GM12878 (cell line): ENCODE results near the gene CENATAC. TPM values are rescaled to one million over a fixed set of nuclear protein-coding genes. Genes with fewer than 3 reads are reported as not detected.

Source experiments
- ATAC-seq: fragments of 200-7000 bp; cut with Tn5 transposase; 3 replicates; pipeline ENCODE4 v1.9.1; 2020; ENCODE audit warnings: mild to moderate bottlenecking, moderate library complexity
- BruUV-seq: library from RNA; stranded (reverse); fragments of 400-500 nt; replicated peaks from 2 replicates; lab custom pipeline; 2021; lab: Mats Ljungman, UMichigan
- CTCF ChIA-PET: fragments of 300-600 bp; sonication (Branson Sonifier 250); formaldehyde crosslinking; extraction: SDS; loops from one replicate; lab custom pipeline; 2021; ENCODE audit warnings: inconsistent platforms; lab: Yijun Ruan, JAX
- POLR2A ChIA-PET: fragments of 350-600 bp; formaldehyde crosslinking; extraction: SDS; loops from one replicate; lab custom pipeline; 2021; ENCODE audit warnings: inconsistent platforms; lab: Charles Lee
- RAD21 ChIA-PET: fragments of 300-600 bp; sonication (Branson Sonifier 250); formaldehyde crosslinking; loops from one replicate; lab custom pipeline; 2023; ENCODE audit warnings: antibody characterized with exemption; ENCODE audit not compliant: unreplicated experiment; lab: Charles Lee
- SMC1A ChIA-PET: fragments of 300-600 bp; sonication (Branson Sonifier 250); formaldehyde crosslinking; loops from one replicate; lab custom pipeline; 2023; ENCODE audit not compliant: unreplicated experiment, uncharacterized antibody; lab: Charles Lee
- DNase-seq: peaks from one replicate; pipeline ENCODE4 v3.0.0-alpha.2; 2011; ENCODE audit warnings: low read depth, low spot score
- FAIRE-seq: peaks from 3 replicates; lab custom pipeline; 2011; peaks lifted over from hg19 to GRCh38; lab: Jason Lieb, UNC
- H2AFZ ChIP-seq: 2 replicates; pipeline ENCODE4 v1.6.0; 2011; ENCODE audit warnings: low read depth, low read length, control low read depth; ENCODE audit not compliant: control insufficient read depth
- H3K27ac ChIP-seq: 2 replicates; pipeline ENCODE4 v1.5.1; 2011; ENCODE audit warnings: control low read depth; ENCODE audit not compliant: control insufficient read depth, insufficient read depth
- H3K27me3 ChIP-seq, 2 experiments: replicated peaks in 1 of 2; 2 replicates each; pipeline versions ENCODE4 v1.6.0 to v1.6.1; 2011; ENCODE audit warnings: low read length in 1 of 2; ENCODE audit not compliant: control insufficient read depth in 2 of 2, insufficient read depth in 2 of 2
- H3K36me3 ChIP-seq, 2 experiments: 2 replicates each; pipeline ENCODE4 v1.5.1; 2011; ENCODE audit warnings: low read length in 1 of 2; ENCODE audit not compliant: control insufficient read depth in 2 of 2, insufficient read depth in 2 of 2
- H3K4me1 ChIP-seq: 2 replicates; pipeline ENCODE4 v1.6.1; 2011; ENCODE audit warnings: mild to moderate bottlenecking, low read length, moderate library complexity, mixed read lengths; ENCODE audit not compliant: control insufficient read depth, insufficient read depth
- H3K4me2 ChIP-seq: 2 replicates; pipeline ENCODE4 v1.6.0; 2011; ENCODE audit warnings: control low read depth; ENCODE audit not compliant: control insufficient read depth, insufficient read depth
- H3K4me3 ChIP-seq: fragments of 200-600 bp; sonication (generic); 2 replicates; pipeline ENCODE4 v1.5.1; 2016
- H3K79me2 ChIP-seq: 2 replicates; pipeline ENCODE4 v1.6.0; 2011; ENCODE audit warnings: low read length; ENCODE audit not compliant: control insufficient read depth, insufficient read depth
- H3K9ac ChIP-seq: 2 replicates; pipeline ENCODE4 v1.8.0; 2011; ENCODE audit warnings: low read length, control low read depth, mixed read lengths; ENCODE audit not compliant: control insufficient read depth, insufficient read depth
- H3K9me3 ChIP-seq: replicated peaks from 3 replicates; pipeline ENCODE4 v1.5.1; 2011; ENCODE audit warnings: mild to moderate bottlenecking, low read length; ENCODE audit not compliant: control insufficient read depth, insufficient read depth
- H4K20me1 ChIP-seq: 2 replicates; pipeline ENCODE4 v1.6.0; 2011; ENCODE audit not compliant: control insufficient read depth, insufficient read depth
- GABPA ChIP-seq: IDR thresholded peaks from 2 replicates; pipeline ENCODE4 v1.6.1; 2014; ENCODE audit warnings: antibody characterized with exemption, low read depth, mild to moderate bottlenecking, inconsistent platforms
- HDGF ChIP-seq: fragments of 450-650 bp; IDR thresholded peaks from 2 replicates; pipeline ENCODE4 v1.6.1; 2016; ENCODE audit warnings: antibody characterized with exemption
- LARP7 ChIP-seq: fragments of 450-650 bp; IDR thresholded peaks from 2 replicates; pipeline ENCODE4 v1.6.1; 2017; ENCODE audit warnings: mild to moderate bottlenecking
- PAX8 ChIP-seq: fragments of 450-650 bp; IDR thresholded peaks from 2 replicates; pipeline ENCODE4 v1.6.1; 2017; ENCODE audit warnings: mild to moderate bottlenecking, moderate library complexity
- SIN3A ChIP-seq: IDR thresholded peaks from 2 replicates; pipeline ENCODE4 v1.6.1; 2012; ENCODE audit warnings: low read depth, low read length, improper control_type of control experiment
- WGBS: methylation state at CpG from one replicate; pipeline ENCODE4 v1.1.6; 2016; ENCODE audit warnings: low lambda C conversion rate; ENCODE audit not compliant: insufficient replicate concordance, insufficient coverage; ENCODE audit errors: missing lambda C conversion rate; 5-methylcytosine and 5-hydroxymethylcytosine counted together
- in situ Hi-C: fragments of 300-500 bp; cut with MboI; formaldehyde crosslinking; loops from 9 replicates; pipeline ENCODE4 v1.14.3; 2018; ENCODE audit warnings: mixed read lengths
- intact Hi-C: fragments of 100-400 bp; cut with micrococcal nuclease; formaldehyde crosslinking; loops from one replicate; pipeline ENCODE4 v1.14.2; 2022; ENCODE audit not compliant: unreplicated experiment
- polyA plus RNA-seq, 11 experiments: library from polyadenylated mRNA; depleted of rRNA in 4 of 11; unstranded in 6 of 11; stranded (reverse) in 5 of 11; fragments of >200 nt; fragmentation: Nextera tagmentation in 4 of 11; fragmentation: Illumina TruSeq in 1 of 11; extraction: Ambion mirVana in 4 of 11; extraction: Trizol in 1 of 11; gene quantifications; 1 replicate in 1 of 11; 2 replicates in 10 of 11; pipeline versions ENCODE4 v1.2.1 to v1.2.3, GENCODE V29; 2011 to 2016; ENCODE audit warnings: inconsistent platforms in 2 of 11, missing spikeins in 2 of 11, low read depth in 1 of 11
- total RNA-seq, 4 experiments: library from RNA; depleted of rRNA in 3 of 4; stranded (reverse); fragments of >200 nt in 3 of 4; fragmentation: Illumina TruSeq in 1 of 4; extraction: Trizol in 1 of 4; gene quantifications; 2 replicates each; pipeline versions ENCODE4 v1.2.1 to v1.2.3, GENCODE V29; 2013 to 2021
- TF ChIP-seq, protein P1 (sequence below): fragments of 450-650 bp; conservative IDR thresholded peaks from 2 replicates; pipeline ENCODE4 v1.6.1; 2017; ENCODE audit warnings: mild to moderate bottlenecking, moderate library complexity
- TF ChIP-seq, protein P2 (sequence below): fragments of 450-650 bp; IDR thresholded peaks from 2 replicates; pipeline ENCODE4 v1.6.1; 2017; ENCODE audit warnings: mild to moderate bottlenecking, low read depth, inconsistent platforms; ENCODE audit not compliant: poor library complexity, severe bottlenecking

Gene CENATAC
- total and polyA plus RNA-seq, 10 of the 15 experiments (the other 5 are each of a cell fraction or from before 2014, with no cell fraction given): 4.8 to 37.1 (median 24.1) TPM

DNA sequence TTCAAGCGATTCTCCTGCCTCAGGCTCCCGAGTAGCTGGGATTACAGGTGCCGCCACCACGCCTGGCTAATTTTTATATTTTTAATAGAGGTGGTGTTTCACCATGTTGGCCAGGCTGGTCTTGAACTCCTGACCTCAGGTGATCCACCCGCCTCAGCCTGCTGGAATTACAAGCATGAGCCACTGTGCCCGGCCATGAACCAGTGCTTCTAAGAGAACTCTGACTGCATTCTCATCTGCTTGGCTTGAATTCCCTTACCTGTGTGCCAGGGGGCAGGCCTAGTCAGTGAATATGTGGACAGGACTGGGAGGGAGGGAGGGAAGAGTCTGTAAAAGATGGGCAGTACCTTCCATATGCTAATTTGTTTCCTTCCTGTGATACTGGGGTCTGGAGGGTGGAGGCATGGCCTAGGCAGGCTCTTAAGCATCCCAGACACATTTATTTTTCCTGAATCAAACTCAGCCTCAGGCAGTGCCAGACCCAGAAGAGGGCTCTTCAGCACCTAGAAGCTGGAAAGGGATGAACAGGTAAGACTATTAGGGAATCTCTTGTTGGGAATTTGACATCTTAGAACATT, 13.6 kb downstream of the CENATAC start:
- no peak for TF ChIP-seq SIN3A
- TF ChIP-seq GABPA: no peak
- TF ChIP-seq, protein P1, sequence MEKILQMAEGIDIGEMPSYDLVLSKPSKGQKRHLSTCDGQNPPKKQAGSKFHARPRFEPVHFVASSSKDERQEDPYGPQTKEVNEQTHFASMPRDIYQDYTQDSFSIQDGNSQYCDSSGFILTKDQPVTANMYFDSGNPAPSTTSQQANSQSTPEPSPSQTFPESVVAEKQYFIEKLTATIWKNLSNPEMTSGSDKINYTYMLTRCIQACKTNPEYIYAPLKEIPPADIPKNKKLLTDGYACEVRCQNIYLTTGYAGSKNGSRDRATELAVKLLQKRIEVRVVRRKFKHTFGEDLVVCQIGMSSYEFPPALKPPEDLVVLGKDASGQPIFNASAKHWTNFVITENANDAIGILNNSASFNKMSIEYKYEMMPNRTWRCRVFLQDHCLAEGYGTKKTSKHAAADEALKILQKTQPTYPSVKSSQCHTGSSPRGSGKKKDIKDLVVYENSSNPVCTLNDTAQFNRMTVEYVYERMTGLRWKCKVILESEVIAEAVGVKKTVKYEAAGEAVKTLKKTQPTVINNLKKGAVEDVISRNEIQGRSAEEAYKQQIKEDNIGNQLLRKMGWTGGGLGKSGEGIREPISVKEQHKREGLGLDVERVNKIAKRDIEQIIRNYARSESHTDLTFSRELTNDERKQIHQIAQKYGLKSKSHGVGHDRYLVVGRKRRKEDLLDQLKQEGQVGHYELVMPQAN: no peak
- TF ChIP-seq, protein P2, sequence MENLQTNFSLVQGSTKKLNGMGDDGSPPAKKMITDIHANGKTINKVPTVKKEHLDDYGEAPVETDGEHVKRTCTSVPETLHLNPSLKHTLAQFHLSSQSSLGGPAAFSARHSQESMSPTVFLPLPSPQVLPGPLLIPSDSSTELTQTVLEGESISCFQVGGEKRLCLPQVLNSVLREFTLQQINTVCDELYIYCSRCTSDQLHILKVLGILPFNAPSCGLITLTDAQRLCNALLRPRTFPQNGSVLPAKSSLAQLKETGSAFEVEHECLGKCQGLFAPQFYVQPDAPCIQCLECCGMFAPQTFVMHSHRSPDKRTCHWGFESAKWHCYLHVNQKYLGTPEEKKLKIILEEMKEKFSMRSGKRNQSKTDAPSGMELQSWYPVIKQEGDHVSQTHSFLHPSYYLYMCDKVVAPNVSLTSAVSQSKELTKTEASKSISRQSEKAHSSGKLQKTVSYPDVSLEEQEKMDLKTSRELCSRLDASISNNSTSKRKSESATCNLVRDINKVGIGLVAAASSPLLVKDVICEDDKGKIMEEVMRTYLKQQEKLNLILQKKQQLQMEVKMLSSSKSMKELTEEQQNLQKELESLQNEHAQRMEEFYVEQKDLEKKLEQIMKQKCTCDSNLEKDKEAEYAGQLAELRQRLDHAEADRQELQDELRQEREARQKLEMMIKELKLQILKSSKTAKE: no peak
- no peak for TF ChIP-seq HDGF
- TF ChIP-seq PAX8: no peak
- TF ChIP-seq LARP7: no peak
- DNase-seq: no peak

More for the DNA sequence above, 13.6 kb downstream of the CENATAC start:
- no TSS peak for BruUV-seq
- Histone ChIP-seq H3K79me2 (peaks cover 14% of the 10 kb centered on the region), H3K27ac (no peak overlapping the region), H3K4me2 (no peak overlapping the region), H2AFZ (no peak overlapping the region), H4K20me1 (no peaks in the 10 kb centered on the region), H3K4me1 (no peaks in the 10 kb centered on the region; the same call in 1 of the 2 replicates), H3K27me3 (no peaks in the 10 kb centered on the region), H3K36me3 (peaks cover 17 to 24% of the 10 kb centered on the region in 2 experiments), H3K9ac (no peak overlapping the region), H3K4me3 (no peak overlapping the region), H3K9me3 (no peaks in the 10 kb centered on the region; the same call in 2 of the 3 replicates)
- no peak for FAIRE-seq
- ChIA-PET POLR2A (interaction anchor here (0.6 to 1.3 kb wide), 2 partner anchors 9 to 56 kb away, joined by 3 to 4 read pairs; partner anchors contain the start of gene VPS11), CTCF (no interaction called here), RAD21 (no interaction called here), SMC1A (interaction anchor here (0.5 kb wide), 1 partner anchor 44 kb away, joined by 3 read pairs; no protein-coding TSS in a partner anchor)
- no peak; the same call in none of the 3 replicates for ATAC-seq
- in situ Hi-C loops: no loop called here
- WGBS: 94% methylated on average over 6 of the region's 6 CpGs
- intact Hi-C loops: no loop called here
